ENCODE data around the gene RHOA.

- TF ChIP-seq GABPA (IDR thresholded peaks at IDR 0.05 in 1 of 2, conservative IDR thresholded peaks at IDR 0.05 in 1 of 2) (no peak), MAX (IDR thresholded peaks at IDR 0.05) (no peak), CTCF (IDR thresholded peaks at IDR 0.05; ENCODE audit: low read depth, low read length, missing input control) (no peak), SP1 (IDR thresholded peaks at IDR 0.05) (no peak), JUND (IDR thresholded peaks at IDR 0.05) (no peak)
Measured at GRCh38 chr3:49389297-49389696, 22.5 kb downstream of the RHOA start.
